GM21515 (cell line): Measurements from ENCODE around the gene CDCP1.

Source experiments
- ATAC-seq: cut with Tn5 transposase; IDR thresholded peaks from one replicate; pipeline ENCODE4 v1.9.1; 2021; ENCODE audit not compliant: unreplicated experiment

Gene CDCP1, protein sequence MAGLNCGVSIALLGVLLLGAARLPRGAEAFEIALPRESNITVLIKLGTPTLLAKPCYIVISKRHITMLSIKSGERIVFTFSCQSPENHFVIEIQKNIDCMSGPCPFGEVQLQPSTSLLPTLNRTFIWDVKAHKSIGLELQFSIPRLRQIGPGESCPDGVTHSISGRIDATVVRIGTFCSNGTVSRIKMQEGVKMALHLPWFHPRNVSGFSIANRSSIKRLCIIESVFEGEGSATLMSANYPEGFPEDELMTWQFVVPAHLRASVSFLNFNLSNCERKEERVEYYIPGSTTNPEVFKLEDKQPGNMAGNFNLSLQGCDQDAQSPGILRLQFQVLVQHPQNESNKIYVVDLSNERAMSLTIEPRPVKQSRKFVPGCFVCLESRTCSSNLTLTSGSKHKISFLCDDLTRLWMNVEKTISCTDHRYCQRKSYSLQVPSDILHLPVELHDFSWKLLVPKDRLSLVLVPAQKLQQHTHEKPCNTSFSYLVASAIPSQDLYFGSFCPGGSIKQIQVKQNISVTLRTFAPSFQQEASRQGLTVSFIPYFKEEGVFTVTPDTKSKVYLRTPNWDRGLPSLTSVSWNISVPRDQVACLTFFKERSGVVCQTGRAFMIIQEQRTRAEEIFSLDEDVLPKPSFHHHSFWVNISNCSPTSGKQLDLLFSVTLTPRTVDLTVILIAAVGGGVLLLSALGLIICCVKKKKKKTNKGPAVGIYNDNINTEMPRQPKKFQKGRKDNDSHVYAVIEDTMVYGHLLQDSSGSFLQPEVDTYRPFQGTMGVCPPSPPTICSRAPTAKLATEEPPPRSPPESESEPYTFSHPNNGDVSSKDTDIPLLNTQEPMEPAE

DNA sequence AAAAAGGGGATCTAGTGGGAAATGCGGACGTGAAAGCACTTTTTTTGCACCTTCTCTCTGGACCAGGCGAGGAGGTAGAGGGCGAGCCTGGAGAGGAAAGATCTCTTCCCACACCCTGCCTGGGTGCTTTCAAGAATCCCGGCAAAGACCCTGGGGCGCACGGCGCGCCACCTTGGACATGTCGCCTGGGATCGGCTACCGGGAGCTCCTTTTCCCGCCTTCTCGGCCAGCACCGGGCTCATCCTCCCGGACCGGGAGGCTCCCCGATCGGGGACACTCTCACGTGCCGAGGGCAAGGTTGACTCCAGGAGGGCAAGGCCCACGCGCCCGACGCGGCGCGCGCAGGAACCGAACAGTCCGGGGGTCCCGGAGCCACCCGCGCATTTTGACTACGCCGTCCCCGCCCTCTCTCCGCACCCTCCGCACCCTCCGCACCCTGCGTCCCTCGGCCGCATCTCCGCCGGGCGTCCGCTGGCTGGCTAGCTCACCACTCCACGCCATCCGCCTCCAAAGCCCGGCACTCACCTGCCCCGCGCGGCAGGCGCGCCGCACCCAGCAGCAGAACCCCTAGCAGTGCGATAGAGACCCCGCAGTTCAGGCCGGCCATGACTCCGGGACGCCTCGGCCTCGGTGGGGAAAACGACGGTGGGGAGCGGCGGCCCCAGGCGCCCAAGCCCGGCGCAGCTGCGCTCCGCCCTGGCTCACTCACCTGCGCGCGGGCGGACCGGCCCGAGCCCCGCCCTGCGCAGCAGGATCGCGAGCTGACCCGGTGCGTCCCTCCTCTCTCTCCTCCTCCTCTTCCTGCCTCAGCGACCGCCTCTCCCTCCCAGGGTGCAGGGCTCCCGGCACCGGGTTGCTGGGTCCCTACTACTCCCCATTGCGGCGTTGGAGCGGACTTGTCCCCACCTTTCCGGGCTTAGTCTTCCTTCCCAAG is at the start of gene CDCP1:
Gene CDCP1, minus strand, starts transcription at position 698 of the 934 bp plus-strand sequence. Its CDS starts 91 bp downstream, at position 607.
- no peak for ATAC-seq

GRCh38 chr3:45194791-45195190 is 48.6 kb upstream of the CDCP1 start:
- ATAC-seq = no peak

- no peak for ATAC-seq
These were observed 45.8 kb upstream of the CDCP1 start for GRCh38 chr3:45191924-45192417.

DNA sequence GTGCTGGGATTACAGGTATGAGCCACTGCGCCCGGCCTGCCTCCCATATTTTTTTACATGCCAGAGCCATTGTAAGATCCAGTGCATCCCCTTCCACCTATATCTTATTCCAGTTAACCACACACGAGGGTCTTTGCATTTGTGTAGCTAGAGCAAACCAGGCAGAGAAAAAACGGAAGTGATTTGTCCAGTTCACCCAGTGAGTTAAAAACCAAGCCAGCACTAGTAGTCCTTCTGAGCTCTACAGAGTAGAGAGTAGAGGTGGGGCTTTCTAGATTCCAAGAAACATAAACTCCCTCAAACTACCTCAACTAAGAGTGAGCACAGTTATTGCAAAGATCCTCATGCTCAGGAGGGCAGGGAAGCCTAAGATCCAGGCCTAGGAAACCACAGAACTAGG is 45.2 kb upstream of the CDCP1 start:
- no peak for ATAC-seq

GRCh38 chr3:45188719-45189659 is 42.8 kb upstream of the CDCP1 start:
- ATAC-seq = no peak

GRCh38 chr3:45187694-45188141 is 41.5 kb upstream of the CDCP1 start:
- no peak for ATAC-seq

- no peak for ATAC-seq
These were observed 40.7 kb upstream of the CDCP1 start for GRCh38 chr3:45186871-45187270.

DNA sequence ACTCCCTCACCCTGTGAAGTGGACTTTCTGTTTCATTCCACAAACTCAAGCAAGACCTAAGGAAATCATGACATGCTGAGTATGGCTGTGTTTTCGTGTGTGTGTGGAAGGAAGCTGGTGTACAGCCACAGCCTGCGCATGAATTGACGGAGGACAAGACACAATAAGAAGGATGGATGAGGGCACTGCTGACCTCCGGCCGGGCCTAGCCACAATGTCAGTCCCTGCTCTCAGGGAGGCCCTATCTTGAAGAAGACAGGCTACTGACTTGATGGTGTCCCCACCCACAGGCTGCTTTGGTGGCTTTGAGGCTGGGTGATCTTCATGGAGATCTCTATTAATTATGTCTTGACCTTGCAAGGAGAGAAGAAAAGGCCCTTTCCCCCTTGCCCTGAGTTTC is 39.3 kb upstream of the CDCP1 start:
- ATAC-seq = no peak

- ATAC-seq = no peak
These were observed 38.9 kb upstream of the CDCP1 start for GRCh38 chr3:45185052-45185451.

DNA sequence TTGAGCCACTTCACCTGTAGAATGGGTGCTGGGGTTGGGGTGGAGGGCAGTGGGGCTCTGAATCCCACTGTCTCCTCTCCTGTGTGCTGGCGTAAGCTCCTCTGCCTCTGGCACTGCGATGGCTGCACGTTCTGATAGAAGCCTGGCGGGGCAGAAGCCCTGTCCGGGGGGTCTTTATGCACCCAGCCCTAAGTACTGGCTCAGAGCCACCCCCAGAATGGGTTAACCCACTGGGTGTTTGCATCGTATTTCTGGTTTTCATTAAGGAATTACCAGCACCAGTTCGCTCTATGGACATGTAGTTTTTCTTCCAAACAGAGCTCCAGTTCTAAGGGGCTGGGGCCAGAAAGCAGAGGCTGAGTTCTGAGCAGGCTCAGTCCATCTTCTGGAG is 37.7 kb upstream of the CDCP1 start:
- no peak for ATAC-seq

DNA sequence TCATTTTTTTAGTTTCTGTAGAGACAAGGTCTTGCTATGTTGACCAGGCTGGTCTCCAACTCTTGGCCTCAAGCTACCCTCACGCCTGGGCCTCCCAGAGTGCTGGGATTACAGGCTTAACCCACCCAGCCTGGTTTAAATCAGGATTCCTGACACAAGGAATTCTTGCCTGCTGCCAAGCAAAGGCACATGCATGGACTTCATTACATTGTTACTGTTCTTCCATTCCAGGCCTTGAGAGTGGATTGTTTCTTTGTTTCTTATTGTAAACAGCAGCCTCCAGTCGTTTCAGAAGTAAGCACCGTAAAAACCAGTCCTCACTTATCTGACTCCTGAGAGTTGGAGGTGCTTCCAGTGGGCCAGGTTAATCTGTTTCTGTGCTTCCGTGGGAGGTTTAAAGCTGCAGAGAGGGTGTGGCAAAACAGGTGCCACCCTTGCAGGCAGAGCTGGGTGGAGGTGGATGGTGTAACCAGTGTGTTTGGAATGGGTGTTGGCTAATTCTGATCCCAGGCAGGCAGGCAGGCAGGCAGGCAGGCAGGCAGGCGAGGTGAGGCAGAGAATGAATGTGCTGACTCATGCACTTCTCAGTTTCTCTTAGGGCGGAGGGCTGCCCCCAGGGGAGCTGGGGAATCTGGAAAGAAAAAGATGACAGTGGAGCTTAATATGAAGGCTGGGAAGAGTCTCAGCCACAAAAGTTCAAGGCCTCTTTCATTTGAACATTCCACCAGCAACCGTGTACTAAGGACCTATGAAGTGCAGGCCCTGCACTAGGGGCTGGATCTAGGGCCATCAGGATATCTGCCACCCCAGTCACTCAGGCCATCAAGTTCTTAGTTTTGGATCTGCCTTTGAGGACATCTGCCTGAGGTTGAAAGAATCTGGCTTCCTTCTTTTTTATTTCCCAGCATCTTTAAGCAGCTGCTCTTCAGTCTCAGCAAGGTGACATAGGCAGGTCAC is 37.0 kb upstream of the CDCP1 start:
- ATAC-seq = no peak

- ATAC-seq = no peak
These were observed 35.3 kb upstream of the CDCP1 start for GRCh38 chr3:45181496-45181895.

- no peak for ATAC-seq
These were observed 34.7 kb upstream of the CDCP1 start for GRCh38 chr3:45180899-45181298.

- ATAC-seq = no peak
These were observed 33.9 kb upstream of the CDCP1 start for GRCh38 chr3:45180051-45180450.

DNA sequence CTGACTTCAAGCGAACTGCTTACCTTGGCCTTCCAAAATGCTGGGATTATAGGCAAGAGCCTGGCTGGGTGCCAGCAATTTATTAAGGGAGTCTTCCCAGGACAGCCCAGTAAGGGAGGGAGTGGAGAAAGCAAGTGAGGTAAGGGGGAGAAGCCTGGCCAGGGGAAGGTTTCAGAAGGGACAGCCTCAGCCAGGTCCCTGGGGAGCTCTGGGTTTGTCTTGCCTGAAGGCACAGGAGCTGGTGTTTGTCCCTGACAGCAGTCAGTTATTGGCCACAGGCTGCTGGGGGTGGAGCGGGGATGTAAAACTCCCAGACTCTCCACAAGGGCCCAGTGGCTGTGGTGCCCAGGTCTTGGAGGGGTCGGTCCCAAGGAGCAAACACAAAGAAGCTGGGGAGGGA is 33.0 kb upstream of the CDCP1 start:
- ATAC-seq = no peak

- no peak for ATAC-seq
These were observed 32.2 kb upstream of the CDCP1 start for GRCh38 chr3:45178183-45179023.

GRCh38 chr3:45176912-45177311 is 30.7 kb upstream of the CDCP1 start:
- ATAC-seq = no peak

DNA sequence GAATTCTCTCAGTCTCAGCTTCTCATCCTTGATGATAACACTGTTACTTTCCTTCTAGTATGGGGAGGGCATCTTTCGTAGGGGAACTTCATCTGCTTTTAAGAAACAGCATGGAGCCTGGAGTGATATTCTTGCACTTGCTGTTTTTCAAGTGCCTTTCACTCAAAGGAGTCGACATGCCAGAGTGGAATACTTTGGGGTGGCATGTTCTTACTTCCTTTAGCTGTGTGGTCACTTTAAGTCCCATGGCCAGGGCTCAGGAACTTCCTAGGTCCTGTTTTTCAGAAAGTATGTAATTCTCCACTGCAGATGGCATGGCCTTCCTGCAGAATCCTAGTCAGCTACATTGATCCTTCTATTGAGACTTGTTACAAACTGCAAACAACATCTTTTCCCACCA is 28.1 kb upstream of the CDCP1 start:
- ATAC-seq = no peak
